GM08714 (cell line): ENCODE measurements around the gene EPHB6.

Source experiments
- H3K4me3 ChIP-seq: fragments of 200-500 bp; sonication (Bioruptor generic); 2 replicates; pipeline ENCODE4 v1.5.1; 2014; ENCODE audit warnings: mild to moderate bottlenecking, low read length, inconsistent platforms
- ZNF274 ChIP-seq: IDR thresholded peaks from 2 replicates; pipeline ENCODE4 v1.6.1; 2012; ENCODE audit warnings: mild to moderate bottlenecking, low read depth, low read length

The EPHB6 gene

GRCh38 chr7:142897691-142898090, 42.8 kb downstream of the EPHB6 start:
- no peak overlapping the region for H3K4me3 ChIP-seq
- no peak for TF ChIP-seq ZNF274

DNA sequence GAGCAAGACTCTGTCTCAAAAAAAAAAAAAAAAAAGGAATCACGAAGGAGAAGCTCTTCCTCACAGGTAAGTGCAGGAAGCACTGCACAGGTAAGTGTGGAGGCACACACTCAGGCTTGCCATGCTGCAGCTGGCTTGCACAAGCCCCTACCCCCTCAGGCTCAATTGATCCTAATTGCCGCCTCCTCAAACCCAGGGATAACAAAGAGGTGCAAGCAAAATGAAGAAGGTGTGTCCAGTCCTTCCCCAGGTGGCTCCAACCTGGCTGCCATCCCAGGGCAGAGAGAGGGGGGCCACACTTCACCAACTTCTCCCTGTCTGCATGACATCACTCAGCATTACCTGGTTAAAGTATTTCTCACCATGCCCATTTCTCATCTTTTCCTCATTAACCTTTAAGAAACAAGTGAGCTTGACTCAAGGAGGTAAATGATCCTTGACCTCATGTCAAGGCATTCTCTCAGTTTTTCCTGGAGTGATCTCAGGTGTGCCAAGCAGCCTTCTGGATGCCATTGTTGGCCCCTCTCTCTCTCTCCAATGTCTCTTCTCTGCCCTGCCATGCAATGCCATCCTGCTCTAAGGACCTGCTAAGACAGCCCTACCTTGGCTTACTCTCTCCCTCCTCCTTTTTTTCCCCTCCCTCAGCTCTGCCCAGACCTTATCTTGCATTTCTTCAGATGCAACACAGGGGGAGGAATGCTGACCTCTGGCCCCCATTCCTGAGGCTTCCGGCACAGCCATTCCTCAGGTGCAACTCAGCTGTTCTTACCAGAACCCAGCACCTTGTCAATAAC, 43.7 kb downstream of the EPHB6 start:
- TF ChIP-seq ZNF274, result no peak

DNA sequence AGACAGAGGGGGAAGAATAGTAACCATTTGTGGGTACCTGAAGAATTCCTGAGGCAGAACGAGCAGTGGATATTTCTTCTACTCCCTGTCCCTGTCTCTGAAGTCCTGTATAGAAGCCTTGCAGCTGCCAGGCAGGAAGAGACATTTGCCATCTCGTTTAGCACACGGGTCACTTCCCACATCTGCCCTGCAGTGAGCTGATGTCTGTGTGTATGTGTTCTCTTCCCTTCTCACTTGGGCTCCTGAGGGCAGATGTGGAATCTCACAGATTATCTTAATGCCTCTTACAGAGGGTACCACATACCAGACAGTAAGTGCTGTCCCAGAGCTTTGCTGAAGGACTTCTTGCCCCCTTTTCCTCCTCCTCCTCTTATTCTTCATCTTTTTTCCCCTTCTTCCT, 44.8 kb downstream of the EPHB6 start:
- no peak overlapping the region for H3K4me3 ChIP-seq
- TF ChIP-seq ZNF274, result no peak

More for the DNA sequence above, 43.7 kb downstream of the EPHB6 start:
- H3K4me3 ChIP-seq, result no peak overlapping the region

DNA sequence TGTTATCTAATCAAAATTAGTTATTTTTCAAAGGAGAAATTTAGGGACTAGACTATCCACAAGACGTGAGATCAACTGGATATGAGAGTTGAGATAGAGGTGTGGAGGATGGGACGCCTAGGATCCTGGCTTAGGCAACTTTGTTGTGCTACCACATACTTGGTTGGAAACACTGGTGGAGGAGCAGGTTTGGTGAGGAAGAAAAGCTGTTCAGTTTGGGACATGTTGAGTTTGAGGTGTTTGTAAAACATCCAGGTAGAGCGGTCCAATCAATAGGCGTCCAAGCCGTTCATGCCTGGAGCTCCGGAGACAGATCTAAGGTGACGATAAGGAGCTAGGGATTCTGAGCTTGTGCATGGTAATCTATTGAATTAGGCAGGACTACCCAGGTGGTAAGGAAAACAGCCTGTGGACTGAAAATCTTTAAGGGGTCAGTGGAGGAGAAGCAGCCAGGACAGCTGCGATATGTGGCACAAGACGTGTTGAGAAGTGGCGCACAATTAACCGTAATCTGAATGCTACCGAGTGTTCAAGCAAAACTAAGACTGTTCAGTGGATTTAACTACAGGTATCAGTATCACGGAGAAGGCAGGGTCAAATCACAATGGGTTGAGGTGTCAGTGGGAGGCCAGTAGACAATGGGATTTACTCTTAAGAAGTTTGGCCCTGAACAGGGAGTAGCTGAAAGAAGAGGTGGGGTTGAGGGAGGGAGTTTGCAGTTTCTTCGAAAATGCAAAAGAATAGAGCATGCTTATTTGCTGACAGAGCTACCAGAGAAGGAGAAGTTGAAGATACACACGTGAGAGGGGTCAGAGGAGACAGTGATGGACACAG, 46.8 kb downstream of the EPHB6 start:
- no peak overlapping the region for H3K4me3 ChIP-seq
- no peak for TF ChIP-seq ZNF274

DNA sequence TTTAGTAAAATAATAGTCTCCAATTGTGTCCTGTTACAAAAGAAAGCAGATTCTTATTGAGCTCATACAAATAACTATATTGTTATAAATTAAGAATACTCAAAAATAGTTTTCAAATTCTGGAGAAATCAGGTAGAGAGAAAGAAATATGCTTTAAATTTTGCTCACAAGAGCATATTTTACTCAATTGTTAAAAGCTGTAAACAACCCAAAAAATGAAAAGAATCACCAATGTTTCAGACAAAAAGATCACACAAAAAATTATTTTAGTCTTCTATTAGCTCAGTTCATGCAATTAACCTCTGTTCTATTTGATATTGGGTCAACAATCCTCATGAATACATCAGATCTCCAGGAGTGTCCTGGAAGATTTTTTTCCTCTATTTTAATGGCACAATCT, 49.3 kb downstream of the EPHB6 start:
- TF ChIP-seq ZNF274, result no peak
- H3K4me3 ChIP-seq, result no peak overlapping the region

DNA sequence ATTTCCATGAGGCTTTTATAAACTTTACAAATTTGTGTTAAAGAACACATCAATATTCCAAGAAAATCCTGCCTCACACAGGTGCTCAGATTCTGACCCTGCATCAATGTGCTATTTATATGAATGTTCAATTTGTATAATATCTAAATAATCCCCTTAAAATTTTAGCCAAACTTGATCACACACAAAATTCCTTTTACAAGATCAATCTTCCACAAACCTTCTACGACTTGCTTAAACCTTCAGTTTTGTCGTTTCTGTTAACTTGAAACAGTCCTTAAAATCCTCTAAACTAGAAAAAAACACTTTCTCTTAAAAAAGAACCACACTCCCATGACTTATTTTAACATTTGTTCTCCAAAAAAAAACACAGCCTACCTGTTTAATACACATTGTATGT, 50.9 kb downstream of the EPHB6 start:
- H3K4me3 ChIP-seq, result no peak overlapping the region
- no peak for TF ChIP-seq ZNF274

DNA sequence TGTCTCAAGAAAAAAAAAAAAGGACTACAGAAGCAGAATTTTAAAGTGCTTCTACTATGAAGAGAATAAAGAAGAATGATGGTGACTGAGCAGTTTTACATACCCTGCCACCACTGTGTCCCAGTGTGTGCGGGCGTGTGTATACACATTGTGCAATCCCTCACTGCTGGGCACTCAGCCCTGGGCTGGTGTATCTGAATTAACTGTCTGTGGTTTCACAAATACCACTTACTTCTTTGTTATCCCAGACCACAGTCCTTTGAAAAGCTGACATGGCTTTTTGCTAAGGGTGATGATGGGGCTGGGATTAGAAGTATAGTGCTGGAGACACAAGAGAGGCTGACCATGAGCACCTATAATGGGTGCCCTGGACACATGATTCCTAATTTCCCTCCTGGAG, 51.8 kb downstream of the EPHB6 start:
- H3K4me3 ChIP-seq, result no peak overlapping the region
- TF ChIP-seq ZNF274, result no peak

GRCh38 chr7:142908290-142908689, 53.4 kb downstream of the EPHB6 start:
- TF ChIP-seq ZNF274, result no peak

GRCh38 chr7:142908921-142909890, 54.3 kb downstream of the EPHB6 start:
- H3K4me3 ChIP-seq, result no peak overlapping the region
- TF ChIP-seq ZNF274, result no peak

More at GRCh38 chr7:142908290-142908689, 53.4 kb downstream of the EPHB6 start:
- H3K4me3 ChIP-seq, result no peak overlapping the region

- no peak overlapping the region for H3K4me3 ChIP-seq
- no peak for TF ChIP-seq ZNF274
These were observed 55.2 kb downstream of the EPHB6 start for GRCh38 chr7:142910031-142910433.

- H3K4me3 ChIP-seq, result no peak overlapping the region
- TF ChIP-seq ZNF274, result no peak
These were observed 55.6 kb downstream of the EPHB6 start for GRCh38 chr7:142910481-142910880.

DNA sequence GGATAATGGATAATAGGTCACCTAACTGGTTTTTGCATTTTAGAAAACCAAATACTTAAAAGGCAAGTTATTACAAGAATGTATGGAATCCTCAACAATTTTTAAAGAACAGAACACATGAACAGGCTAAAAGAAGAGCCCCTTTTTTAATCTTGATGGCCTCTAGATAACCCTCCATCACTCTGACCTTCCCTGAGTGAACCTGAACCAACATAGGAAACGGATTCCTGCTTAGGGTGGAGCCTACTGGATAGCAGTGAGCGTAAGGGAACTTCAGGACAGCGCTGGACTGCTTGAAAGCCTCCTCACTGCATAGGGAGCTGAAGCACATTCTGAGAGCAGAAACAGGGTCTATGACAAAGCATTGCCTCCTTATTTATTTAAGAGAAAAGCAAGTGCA, 58.2 kb downstream of the EPHB6 start:
- no peak for TF ChIP-seq ZNF274
- H3K4me3 ChIP-seq, result no peak overlapping the region

DNA sequence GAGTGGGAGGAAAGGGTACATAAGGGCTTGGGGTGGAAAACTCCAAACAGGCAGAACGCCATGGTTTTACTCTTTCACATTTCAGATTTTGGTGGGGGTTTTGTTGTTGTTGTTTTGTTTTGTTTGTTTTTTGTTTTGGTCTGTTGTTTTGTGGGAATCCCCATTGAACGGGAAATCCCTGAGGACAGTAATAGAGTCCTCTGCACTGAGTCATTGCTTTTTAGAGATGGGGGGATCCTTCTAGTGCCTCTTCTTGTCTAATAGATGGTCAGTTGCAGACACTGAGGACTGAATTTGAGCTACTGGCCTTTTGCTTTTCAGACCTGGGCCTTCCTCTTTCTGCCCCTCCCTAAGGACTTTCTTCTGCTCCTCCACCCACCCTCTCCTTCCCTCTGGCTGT, 58.7 kb downstream of the EPHB6 start:
- TF ChIP-seq ZNF274, result no peak
- no peak overlapping the region for H3K4me3 ChIP-seq

DNA sequence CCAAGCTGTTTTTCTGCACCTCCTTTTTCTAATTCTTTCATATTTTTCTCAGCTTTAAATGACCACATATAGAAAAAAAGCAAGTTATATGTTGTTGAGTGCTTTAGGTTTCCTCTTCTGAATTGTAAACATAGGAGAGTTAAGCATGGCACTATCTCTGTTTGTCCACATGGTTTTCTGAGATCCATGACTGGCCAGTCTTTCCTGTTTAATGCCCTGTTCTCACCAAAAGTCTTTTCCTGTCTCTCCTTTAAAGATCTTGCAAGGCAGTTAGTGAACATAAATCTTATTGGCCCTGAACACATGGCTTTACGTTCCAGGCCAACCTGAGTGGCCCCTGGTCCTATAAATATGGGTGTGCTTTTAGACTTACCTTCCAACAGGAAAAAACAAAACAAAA, 59.2 kb downstream of the EPHB6 start:
- TF ChIP-seq ZNF274, result no peak

More for the DNA sequence above, 59.2 kb downstream of the EPHB6 start:
- H3K4me3 ChIP-seq, result no peak overlapping the region
